HG03354 (cell line): ENCODE measurements around the gene GOT1.

Experiments
- ATAC-seq: cut with Tn5 transposase; IDR thresholded peaks from one replicate; pipeline ENCODE4 v1.9.1; 2021; ENCODE audit warnings: mild to moderate bottlenecking; ENCODE audit not compliant: unreplicated experiment, poor library complexity, severe bottlenecking

Gene GOT1

DNA sequence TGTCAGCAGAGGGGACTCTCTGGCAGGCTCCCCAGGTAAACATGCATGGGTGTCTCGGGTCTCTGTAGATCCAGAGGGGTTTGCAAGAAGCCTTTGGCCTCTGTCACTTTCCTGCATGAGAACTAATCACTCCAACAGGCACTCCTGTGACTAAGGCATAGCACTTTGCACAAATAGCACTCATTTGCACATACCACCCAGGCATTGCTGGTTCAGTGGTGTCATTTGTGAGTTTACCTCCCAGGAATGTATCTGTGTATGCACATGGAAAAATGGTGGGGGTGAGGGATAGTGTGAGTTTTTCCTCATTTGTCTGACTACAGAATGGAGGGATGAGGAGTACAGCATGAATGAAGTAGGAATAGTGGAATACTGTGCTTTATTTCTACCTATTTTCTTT lies 61.8 kb downstream of the GOT1 start:
- no peak for ATAC-seq

DNA sequence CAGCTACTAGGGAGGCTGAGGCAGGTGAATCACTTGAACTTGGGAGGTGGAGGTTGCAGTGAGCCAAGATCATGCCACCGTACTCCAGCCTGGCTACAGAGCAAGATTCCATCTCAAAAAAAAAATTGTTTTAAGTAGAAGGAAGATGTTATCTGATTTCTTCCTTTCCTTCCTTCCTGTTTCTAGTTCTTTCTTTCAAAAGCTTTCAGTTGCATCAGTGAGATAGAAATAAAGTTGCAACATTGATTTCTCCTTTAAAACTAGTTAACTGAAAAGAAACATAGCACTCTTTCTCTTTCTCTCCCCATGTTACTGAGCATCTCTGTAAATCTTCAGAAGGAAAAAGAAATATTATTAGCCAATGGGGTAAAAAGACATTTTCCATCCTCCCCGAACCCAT lies 63.8 kb downstream of the GOT1 start:
- ATAC-seq, result no peak

DNA sequence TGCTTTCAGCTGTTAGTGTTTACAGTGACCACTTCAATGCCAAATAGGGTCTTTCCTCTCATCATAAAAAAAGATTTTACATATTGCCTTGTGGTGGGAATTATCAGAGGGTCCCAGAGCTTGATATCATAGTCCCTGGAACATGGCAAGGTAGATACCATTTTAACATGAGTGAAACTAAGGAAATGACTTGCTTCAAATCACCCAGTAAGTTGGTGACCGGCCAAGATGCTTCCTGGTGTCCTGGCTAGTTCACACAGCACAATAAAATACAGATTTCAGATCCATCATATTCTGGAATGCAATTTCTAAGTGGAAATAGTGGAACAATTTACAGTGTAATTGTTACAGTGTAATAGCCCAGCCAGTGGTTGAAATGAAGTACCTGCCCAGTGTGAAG lies 64.7 kb downstream of the GOT1 start:
- no peak for ATAC-seq

DNA sequence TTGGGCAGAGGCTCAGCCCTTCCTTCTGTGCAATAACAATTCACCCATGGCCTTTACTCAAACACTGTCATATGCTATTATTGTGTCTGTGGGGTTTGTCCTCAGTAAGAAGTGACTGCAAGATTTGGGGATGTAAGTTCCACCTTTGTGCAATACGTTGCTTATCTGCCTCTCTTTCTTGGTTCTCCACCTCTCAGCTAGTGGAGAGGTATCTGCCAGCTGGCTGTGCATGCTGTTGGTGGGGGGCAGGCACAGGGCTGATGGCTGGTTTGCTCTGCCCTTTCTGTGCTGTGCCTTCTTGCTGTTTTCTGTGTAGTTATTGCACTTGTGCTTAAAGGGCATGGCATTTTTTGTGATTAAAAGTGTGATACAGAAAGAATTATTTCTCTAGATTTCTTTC lies 65.1 kb downstream of the GOT1 start:
- no peak for ATAC-seq

DNA sequence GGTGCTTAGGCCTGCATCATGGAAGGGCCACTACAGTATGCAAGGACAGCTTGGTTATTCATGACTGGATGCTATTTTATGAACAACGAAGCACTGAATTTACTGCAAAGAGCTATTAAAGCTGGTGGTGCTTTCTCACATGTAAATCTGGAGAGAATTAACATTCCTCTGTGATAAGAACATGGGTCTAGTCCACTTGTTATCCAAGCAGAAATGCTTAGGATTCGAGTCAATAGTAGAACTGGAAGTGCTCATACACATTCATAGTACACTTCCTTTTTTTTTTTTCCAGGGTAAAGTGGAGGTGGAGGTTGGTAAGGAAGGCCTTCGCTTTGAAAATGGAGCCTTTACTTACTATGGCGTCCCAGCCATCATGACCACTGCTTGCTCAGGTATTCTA lies 66.3 kb downstream of the GOT1 start:
- no peak for ATAC-seq

DNA sequence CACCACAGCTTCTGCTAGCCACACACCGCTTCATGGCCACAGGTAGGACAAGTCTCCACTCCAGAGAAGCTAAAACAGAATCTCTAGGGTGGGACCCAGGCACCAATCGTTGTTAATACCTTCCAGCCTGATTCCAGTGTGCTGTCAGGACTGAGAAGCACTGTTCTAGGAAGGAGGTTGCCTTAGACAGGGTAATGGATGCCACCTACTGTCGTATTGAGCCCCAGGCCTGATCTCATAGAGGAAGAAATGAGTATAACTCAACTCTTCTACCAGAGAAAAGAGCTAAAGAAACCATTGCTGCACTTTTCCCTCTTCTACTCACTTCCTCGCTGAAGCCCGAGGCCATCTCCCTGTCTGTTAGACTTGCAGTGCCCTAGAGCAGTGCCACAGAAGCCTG lies 69.5 kb downstream of the GOT1 start:
- no peak for ATAC-seq

DNA sequence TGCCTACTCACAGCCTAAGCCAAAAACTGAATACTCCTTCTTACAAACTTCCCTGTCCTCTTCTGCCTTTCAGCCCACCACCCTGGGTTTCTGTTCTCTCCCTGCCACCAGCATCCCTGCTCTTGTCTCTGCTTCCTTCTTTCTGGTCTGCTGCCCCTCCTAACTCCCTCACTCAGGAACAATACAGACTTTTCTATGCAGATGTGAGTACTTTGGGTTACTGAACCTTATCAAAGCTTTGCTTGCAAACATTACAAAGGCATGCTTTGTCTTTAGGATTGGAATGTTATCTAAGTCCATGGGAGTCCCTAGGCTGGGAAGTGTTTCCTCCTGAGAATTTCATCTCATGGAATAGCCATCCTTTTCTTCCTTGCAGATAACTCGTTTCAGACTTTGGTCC lies 72.3 kb downstream of the GOT1 start:
- no peak for ATAC-seq

DNA sequence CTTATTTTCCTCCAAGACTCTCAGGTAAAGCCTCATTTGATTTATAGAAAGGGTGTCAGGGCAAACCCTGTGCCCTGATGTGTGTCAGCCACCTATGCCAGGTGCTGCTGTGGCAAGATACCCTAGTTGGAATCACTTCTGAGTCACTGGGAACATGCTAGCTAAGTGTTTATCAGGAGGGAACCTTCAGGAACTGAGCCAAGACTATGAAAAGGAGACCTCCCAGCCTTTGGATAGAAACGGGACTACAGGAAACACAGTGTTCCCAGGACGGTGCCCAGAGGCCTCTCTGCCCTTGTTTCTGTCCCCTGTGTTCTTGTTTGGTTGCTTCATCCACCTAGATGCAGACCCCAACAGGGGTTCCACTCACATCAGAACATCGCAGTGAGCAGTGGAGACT lies 72.7 kb downstream of the GOT1 start:
- no peak for ATAC-seq

DNA sequence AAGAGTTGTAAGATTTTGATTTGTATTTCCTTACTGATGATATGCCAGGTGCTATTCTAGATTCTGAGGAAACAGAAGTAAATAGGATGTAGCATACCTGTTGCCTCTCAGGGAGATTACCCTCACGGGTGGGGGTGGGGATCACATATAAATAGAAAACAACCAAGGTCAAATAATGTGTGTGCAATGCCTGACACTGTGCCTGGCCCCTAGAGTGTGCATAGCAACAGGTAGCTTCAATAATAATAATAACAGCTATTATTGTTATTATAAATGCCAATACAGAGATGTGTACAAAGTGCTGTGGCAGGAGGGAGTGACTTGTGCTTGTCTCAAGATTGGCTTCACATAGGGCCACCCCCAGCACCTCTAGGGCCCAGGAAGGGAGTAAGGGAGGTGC lies 77.2 kb downstream of the GOT1 start:
- ATAC-seq, result no peak

DNA sequence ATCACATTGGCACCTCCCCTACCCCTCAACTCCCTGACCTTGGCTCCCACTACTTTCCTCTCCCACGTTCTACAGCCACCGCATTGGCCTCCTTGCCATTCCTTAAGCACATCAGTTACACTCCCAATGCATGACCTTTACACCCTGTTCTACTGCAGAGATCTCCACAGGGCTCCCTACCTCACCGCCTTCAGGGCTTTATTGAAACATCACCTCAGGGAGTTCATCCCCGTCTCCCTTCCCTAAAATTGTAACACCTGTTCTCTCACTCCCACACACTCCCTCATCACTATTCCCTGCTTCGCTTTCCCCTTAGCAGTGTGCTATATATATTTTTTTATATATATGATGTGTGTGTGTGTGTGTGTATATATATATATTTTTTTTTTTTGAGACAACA lies 82.8 kb downstream of the GOT1 start:
- no peak for ATAC-seq
